Measurements from ENCODE around the gene ARL3.

The ARL3 gene

GRCh38 chr10:102633287-102633686, 80.9 kb downstream of the ARL3 start:
- no peak for DNase-seq

GRCh38 chr10:102632394-102633111, 81.6 kb downstream of the ARL3 start:
- DNase-seq = no peak

GRCh38 chr10:102631525-102632393, 82.4 kb downstream of the ARL3 start:
- DNase-seq = no peak

DNA sequence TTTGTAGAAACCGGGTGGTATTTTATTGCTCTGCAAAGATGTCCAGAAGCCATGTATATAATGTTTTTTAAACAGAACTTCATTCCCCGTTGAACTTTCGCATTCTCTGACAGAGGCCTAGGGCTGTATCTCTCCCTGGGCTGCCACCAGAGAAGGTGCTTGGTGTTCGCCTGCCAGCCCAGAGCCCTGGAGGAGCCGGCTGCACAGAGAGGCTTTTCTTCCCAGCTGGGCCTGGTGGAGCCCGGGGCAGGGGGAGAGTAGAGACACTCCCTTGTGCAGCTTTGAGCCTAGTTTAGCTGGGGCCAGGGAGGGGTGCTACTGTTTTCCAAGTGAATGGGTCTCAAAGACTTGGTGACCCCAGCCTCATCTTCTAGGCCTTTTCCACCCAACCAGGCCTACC, 83.5 kb downstream of the ARL3 start:
- DNase-seq = no peak

DNA sequence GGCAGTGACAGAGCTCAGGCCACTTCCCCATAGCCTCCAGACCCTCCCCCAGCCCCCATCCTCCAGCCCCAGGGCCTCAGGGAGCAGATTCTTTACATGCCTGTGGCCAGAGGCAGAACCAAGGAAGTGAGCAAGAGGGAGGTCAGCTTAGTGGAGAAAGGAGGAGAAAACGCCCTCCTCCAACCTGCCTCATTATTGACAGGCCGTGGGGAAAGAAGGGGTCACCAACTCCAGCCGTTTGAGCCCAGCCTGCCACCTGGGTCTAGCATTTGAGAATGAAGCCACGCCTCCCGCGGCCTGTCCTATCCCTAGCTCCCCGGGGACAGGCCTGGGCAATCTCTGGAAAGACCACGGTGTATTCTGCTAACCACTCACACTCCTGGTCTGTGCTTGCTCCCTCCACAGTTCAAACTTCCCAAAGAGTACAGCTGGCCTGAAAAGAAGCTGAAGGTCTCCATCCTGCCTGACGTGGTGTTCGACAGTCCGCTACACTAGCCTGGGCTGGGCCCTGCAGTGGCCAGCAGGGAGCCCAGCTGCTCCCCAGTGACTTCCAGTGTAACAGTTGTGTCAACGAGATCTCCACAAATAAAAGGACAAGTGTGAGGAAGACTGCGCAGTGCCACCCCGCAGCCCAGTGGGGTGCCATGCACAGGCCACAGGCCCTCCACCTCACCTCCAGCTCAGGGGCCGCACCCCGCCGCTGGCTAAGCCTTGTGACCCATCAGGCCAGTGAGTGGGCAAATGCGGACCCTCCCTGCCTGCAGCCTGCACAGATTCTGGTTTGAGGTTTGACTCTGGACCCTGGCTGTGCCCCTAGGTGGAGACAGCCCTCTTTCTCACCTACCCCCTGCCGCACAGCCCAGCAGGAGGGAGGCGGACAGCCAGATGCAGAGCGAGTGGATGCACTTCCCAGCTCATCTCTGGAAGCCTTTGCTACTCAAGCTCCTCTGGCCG, 84.3 kb downstream of the ARL3 start:
- no peak for DNase-seq

DNA sequence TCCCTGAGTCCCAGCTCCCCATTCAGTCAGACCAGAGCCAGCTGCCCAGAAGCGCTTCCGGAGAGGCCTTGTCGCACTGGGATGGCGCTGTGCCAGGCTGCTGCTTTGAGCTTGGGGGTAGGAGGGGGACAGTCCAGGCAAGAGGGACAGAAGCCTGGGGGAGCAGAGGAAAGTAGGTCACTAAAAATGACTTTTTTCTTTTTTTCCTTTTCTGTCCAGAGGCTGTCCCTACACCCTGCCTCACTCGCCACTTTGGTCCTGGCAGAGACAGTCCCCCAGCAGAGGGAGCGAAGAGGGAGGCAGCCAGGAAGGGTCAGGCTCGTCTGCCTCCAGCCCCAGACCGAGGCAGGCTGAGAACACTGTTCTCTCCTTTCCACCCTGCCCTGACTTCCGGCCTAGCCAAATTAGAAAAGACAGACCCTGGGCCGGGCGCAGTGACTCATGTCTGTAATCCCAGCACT, 85.7 kb downstream of the ARL3 start:
- no peak for DNase-seq

DNA sequence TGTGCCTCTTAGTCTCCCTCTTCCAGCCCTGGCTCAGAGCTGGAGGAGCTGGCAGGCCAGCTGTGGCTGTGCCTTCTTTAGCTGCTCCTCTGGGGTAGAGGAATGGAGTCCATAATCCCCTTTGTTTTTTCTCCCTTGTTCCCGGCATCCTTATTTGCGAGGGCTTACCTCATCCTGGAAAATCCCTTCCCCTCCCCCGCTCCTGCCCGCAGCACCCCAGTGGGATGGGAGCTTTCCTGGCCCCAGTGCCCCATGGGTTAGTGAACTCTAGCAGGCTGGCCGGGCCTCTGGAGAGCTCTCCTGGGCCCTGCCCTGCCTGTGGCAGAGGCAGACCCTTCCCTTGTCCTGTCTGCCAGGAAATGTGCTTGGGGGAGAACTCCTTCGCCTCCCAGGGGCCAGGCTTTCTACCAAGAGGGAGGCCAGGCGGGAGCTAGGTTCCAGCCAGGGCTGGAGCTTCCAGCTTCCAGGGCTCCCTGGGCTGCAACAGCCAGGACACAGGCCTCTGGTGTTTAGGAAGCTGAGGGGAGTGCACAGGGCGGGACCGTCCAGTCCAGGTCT, 86.4 kb downstream of the ARL3 start:
- DNase-seq = no peak

GRCh38 chr10:102627291-102627735, 86.9 kb downstream of the ARL3 start:
- no peak for DNase-seq

DNA sequence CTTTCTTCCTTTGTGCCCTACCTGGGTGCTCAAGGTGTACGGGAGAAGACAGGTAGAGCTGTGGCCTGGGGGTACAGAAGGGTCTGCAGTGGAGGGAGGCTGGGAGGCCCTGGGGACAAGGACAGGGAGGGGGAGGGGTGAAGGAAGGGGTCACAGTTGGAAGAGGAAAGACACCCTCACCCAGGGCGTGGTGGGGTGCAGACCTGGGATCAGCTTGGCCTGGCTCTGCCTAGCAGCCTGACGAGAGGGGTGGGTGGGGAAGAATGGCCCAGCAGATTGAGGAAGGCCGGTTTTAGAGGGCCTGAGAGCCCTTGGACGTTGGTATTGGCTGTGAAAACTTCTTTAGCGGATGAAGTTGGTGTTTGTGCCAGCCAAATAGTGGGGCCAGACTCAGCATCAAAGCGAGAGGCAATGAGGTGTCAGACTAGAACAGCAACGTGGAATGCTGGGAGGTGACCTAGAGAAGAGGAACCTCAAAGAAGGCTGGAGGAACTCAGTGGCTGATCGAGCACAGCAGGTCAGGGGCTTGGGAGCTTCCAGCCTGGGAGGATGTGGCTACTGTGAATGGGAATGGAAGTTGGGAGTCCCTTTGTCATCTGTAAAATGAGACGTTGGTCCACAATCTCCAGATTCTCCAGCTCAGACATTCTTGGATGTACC, 88.0 kb downstream of the ARL3 start:
- DNase-seq = no peak

GRCh38 chr10:102624751-102625645, 89.2 kb downstream of the ARL3 start:
- DNase-seq = no peak

DNA sequence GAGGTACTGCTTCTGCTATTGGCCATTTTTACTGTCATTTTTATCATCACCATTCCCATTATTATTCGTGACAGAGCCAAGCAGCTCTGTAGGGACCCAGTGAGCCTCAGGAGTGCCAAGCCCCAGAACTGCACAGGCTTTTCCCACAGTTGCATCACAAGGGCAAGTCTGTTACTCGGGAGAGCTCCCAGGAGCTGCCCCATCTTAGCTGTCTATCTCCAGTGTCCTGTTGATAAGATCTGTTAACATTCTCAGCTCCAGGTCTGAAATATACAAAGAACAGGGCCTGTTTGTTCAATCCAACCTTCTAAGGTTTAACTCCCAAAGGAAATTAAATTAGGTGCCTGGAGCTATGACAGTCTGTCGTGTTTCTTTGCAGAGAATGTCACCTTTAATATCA, 90.1 kb downstream of the ARL3 start:
- DNase-seq = no peak
